GM12875 (cell line): ENCODE measurements around the gene PITPNC1.
"Not testable (repeated sequence)": the region's sequence is repeated elsewhere in the genome, so short reads cannot be mapped to it uniquely, and the experiment has no call there.

Source experiments
- H3K4me3 ChIP-seq: one replicate; pipeline ENCODE4 v1.5.1; 2011; ENCODE audit warnings: low read depth, low read length, control low read depth
- TF ChIP-seq, protein P1 (sequence below): IDR thresholded peaks from 2 replicates; pipeline ENCODE4 v1.5.1; 2011; ENCODE audit warnings: low read depth, mild to moderate bottlenecking, control low read depth, inconsistent platforms, low read length, moderate library complexity, borderline replicate concordance; ENCODE audit not compliant: insufficient read depth

Gene PITPNC1

DNA sequence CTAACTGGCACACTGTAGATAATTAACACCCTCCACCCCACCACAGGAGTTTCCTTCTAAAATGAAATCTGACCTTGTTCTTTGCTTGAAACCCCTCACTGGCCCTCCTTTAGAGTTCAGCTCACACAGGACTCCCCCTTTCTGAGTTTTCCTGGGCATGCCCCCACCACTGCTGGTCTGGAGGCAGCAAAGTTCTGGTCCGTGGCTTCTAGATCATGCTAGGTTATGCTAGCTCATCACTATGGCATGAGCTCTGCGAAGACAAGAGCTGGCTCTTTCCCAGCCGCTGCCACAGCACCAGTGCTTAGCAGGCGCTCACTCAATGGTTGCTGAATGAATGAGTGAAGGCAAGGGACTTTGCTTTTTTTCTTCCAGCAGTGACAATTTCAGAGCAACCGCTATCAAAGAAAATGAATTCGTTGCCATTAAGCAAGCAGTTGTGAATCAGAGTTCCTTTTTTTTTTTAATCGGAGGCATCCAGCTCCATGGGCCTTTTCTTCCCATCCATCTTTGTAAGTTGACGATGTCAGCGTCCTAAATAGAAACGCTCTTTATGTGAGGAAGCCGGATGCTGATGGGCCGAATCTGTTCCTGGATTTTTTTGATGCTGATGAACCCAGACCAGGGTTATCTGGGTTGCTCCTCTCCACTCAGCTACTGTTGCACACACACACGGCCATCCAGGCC is 259.9 kb downstream of the PITPNC1 start:
- TF ChIP-seq, protein P1, sequence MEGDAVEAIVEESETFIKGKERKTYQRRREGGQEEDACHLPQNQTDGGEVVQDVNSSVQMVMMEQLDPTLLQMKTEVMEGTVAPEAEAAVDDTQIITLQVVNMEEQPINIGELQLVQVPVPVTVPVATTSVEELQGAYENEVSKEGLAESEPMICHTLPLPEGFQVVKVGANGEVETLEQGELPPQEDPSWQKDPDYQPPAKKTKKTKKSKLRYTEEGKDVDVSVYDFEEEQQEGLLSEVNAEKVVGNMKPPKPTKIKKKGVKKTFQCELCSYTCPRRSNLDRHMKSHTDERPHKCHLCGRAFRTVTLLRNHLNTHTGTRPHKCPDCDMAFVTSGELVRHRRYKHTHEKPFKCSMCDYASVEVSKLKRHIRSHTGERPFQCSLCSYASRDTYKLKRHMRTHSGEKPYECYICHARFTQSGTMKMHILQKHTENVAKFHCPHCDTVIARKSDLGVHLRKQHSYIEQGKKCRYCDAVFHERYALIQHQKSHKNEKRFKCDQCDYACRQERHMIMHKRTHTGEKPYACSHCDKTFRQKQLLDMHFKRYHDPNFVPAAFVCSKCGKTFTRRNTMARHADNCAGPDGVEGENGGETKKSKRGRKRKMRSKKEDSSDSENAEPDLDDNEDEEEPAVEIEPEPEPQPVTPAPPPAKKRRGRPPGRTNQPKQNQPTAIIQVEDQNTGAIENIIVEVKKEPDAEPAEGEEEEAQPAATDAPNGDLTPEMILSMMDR = no peak
- no peak overlapping the region for H3K4me3 ChIP-seq

DNA sequence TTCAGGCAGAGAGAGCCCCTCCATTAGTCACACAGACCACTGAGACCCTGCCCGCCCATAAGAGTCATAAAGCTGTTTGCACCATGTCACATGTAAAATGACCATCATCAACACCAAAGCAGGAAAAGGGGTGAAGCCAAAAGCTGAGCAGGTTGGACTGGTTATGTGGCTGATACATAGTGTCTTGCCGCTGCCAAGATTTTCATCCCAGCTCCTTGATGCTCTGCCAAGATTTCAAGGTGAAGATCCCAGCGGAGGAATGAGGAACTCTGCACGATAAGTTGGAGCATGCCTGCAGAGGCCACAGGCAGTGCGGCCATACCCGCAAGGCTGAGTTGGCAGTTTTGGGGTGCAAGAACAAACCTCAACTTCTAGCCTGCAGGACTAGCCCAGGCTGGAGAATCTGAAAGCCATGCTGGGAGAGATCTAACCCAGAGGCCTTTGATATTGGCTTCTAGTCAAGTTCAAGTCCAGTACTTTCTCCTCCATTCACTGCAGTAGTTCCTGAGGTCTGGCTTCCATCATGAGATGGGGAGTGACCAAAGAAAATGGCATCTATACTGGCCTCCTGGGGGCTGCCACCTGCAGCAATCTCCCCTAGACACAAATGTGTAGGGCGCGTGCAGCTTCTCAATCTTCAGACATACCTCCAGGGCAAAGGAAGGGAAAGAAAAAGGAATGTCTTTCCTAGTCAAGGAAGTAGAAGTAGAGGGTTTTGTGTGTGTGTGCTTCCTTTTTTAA is 261.0 kb downstream of the PITPNC1 start:
- TF ChIP-seq, protein P1 = no peak
- H3K4me3 ChIP-seq = no peak overlapping the region

DNA sequence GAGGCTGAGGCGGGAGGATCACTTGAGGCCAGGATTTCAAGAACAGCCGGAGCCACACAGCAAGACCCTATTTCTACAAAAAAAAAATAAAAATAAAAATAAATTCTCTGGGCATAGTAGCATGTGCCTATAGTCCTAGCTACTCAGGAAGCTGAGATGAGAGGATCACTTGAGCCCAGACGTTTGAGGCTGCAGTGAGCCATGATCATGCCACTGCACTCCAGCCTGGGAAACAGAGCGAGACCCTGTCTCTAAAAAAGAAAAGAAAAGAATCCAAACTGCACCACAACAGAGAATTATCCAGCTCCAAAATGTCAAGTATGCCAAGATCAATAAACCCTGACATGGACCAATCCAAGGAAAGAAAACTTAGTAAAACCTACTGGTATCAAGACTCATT is 261.8 kb downstream of the PITPNC1 start:
- TF ChIP-seq, protein P1 = no peak

DNA sequence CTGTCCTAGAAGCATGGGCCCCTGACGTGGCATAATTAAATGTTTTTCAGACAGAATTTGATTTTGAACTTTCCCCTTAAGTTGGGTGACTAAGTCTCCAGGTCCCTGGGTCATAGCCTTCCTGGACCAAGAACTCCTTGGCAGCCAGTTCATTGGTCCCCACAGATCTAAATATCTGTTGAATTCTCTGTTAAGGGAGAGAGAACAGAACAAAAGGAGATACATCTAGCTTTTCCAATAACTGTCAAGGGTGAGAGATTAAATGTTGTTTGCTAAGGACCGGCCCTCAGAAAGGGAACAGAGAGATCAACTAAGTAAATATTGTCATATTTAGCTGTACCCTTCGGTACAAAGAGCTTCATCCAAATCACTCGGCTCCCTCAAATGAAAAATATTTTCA is 262.5 kb downstream of the PITPNC1 start:
- no peak overlapping the region for H3K4me3 ChIP-seq
- TF ChIP-seq, protein P1 = no peak

More for the DNA sequence above, 261.8 kb downstream of the PITPNC1 start:
- no peak overlapping the region for H3K4me3 ChIP-seq

DNA sequence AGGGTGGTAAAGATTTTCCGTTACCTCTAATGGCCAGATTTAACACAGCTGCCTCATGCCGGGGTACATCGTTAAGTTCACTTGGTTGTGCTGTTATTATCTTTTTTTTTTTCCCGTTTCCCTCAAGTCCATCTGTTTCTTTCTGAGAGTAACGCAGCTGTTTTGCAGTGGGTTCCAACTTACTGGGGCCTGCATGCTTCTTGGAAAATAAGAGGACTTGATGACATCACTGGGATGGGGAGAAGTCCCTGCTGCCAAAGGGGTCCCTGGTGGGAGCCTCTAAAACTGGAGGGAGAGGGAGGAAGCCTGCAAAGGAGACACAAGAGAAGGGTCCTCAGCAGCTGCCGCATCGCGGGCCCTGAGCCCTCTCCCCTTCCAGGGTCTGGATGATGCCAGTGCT is 262.9 kb downstream of the PITPNC1 start:
- TF ChIP-seq, protein P1 = no peak

DNA sequence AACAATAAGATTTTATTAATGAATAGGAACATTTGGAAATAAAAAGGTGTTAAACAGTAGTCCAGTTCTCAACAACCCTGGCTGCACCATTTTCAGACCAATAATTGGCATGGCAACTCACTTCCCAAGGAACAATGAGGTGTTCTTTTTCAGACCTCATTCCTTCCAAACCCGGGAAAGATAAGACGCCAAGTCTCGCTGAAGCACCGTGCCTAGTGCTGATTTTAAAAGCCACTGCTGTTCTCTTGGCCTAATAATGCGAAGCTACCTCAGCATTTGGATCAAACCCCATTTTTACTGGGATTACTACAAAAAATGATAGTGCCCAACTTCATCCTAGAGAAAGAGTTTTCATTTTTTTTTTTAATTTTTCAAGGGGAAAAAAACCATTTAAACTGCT is 265.4 kb downstream of the PITPNC1 start:
- H3K4me3 ChIP-seq = no peak overlapping the region
- TF ChIP-seq, protein P1 = no peak

More for the DNA sequence above, 262.9 kb downstream of the PITPNC1 start:
- no peak overlapping the region for H3K4me3 ChIP-seq

DNA sequence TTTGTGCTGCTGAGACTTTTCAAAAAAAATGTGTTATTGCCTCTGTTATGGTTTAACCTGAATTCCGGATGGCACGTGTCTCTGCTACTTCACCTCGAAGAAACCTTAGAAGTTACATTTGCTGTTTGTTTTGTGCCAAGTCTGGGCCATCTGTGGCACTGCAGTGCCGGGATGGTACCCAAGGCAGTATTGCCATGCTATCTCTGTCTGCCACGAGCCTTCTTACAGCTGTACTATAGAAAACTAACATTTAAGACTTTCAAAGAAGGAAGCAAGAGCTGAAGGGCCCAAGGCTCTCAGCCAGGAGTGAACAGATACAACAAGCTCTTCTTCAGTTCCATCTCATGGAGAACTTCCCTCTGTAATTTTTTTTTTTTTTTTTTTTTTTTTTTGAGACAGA is 267.0 kb downstream of the PITPNC1 start:
- no peak overlapping the region for H3K4me3 ChIP-seq
- TF ChIP-seq, protein P1 = no peak

DNA sequence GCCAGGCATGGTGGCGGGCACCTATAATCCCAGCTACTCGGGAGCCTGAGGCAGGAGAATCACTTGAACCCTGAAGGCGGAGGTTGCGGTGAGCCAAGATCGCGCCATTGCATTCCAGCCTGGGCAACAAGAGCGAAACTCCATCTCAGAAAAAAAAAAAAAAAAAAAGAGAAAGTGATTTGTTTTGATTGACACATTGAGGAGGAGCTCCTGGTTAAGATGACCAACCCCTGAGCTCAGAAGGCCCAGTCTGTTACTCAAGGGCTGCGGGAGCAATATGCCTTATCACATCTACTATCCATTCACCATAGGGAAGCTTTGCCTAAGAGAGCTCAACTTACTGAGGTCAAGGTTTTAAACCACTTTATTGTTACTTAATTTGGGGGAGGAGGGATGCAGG is 268.1 kb downstream of the PITPNC1 start:
- H3K4me3 ChIP-seq = not testable (repeated sequence)
